Caco-2 (cell line): ENCODE measurements around the gene ASCC1. TPM values are rescaled to one million over a fixed set of nuclear protein-coding genes. Genes with fewer than 3 reads are reported as not detected.

ENCODE experiments used
- BruUV-seq: library from RNA; stranded (reverse); fragments of 400-500 nt; replicated peaks from 2 replicates; lab custom pipeline; 2021; lab: Mats Ljungman, UMichigan
- CTCF ChIA-PET: fragments of 300-600 bp; sonication (Branson Sonifier 250); formaldehyde crosslinking; loops from one replicate; lab custom pipeline; 2022; ENCODE audit warnings: antibody characterized with exemption; lab: Charles Lee
- POLR2A ChIA-PET: fragments of 300-600 bp; sonication (Branson Sonifier 250); formaldehyde crosslinking; loops from one replicate; lab custom pipeline; 2022; ENCODE audit warnings: antibody characterized with exemption; lab: Charles Lee
- DNase-seq, 2 experiments: peaks; one replicate each; pipeline versions ENCODE4 v3.0.0 to v3.0.0-alpha.2; 2020 to 2022
- H3K27me3 ChIP-seq: replicated peaks from 2 replicates; pipeline ENCODE4 v1.6.0; 2011; ENCODE audit warnings: low read length; ENCODE audit not compliant: control insufficient read depth, insufficient read depth
- H3K36me3 ChIP-seq: 2 replicates; pipeline ENCODE4 v1.5.1; 2011; ENCODE audit warnings: low read length; ENCODE audit not compliant: control insufficient read depth, insufficient read depth
- H3K4me1 ChIP-seq: fragments of 250-450 bp; sonication (Bioruptor Pico); 2 replicates; pipeline ENCODE4 v1.5.1; 2020; ENCODE audit warnings: mild to moderate bottlenecking
- H3K4me3 ChIP-seq: 2 replicates; pipeline ENCODE4 v1.5.1; 2011; ENCODE audit warnings: low read depth, mild to moderate bottlenecking, control low read depth, low read length
- H3K9me3 ChIP-seq: fragments of 250-450 bp; sonication (Bioruptor Pico); 2 replicates; pipeline ENCODE4 v1.5.1; 2020; ENCODE audit warnings: mild to moderate bottlenecking, moderate library complexity
- H3K27ac Mint-ChIP-seq: one replicate; pipeline ENCODE4 v1.8.0; 2022; ENCODE audit warnings: mixed read lengths; ENCODE audit not compliant: unreplicated experiment
- H3K27me3 Mint-ChIP-seq: one replicate; pipeline ENCODE4 v1.8.0; 2022; ENCODE audit warnings: mixed read lengths; ENCODE audit not compliant: insufficient read depth, unreplicated experiment
- H3K36me3 Mint-ChIP-seq: one replicate; pipeline ENCODE4 v1.8.0; 2022; ENCODE audit warnings: mild to moderate bottlenecking, mixed read lengths; ENCODE audit not compliant: insufficient read depth, unreplicated experiment
- H3K4me1 Mint-ChIP-seq: one replicate; pipeline ENCODE4 v1.8.0; 2022; ENCODE audit warnings: low read depth, mixed read lengths; ENCODE audit not compliant: unreplicated experiment
- H3K4me3 Mint-ChIP-seq: one replicate; pipeline ENCODE4 v1.8.0; 2022; ENCODE audit warnings: mild to moderate bottlenecking, moderate library complexity, mixed read lengths; ENCODE audit not compliant: unreplicated experiment
- H3K9me3 Mint-ChIP-seq: one replicate; pipeline ENCODE4 v1.8.0; 2022; ENCODE audit warnings: mixed read lengths; ENCODE audit not compliant: unreplicated experiment
- CTCF ChIP-seq, 2 experiments: fragments of 200-600 bp in 1 of 2; IDR thresholded peaks; 1 replicate in 1 of 2; 2 replicates in 1 of 2; pipeline versions ENCODE4 v1.5.1 to v1.8.0; 2011 to 2022; ENCODE audit warnings: antibody characterized with exemption in 1 of 2, control low read depth in 1 of 2, inconsistent platforms in 1 of 2, low read depth in 1 of 2, low read length in 1 of 2, mild to moderate bottlenecking in 1 of 2, moderate library complexity in 1 of 2; ENCODE audit not compliant: insufficient read depth in 1 of 2, severe bottlenecking in 1 of 2, unreplicated experiment in 1 of 2
- intact Hi-C: fragments of 100-400 bp; cut with micrococcal nuclease; formaldehyde crosslinking; loops from one replicate; pipeline ENCODE4 v1.10.0; 2022; ENCODE audit not compliant: unreplicated experiment
- total RNA-seq: library from RNA; stranded (reverse); gene quantifications from 2 replicates; pipeline ENCODE4 v1.2.3, GENCODE V29; 2022

ASCC1 gene
- total RNA-seq, 1 experiment from 2014 or later, result 73.7 TPM

GRCh38 chr10:72126184-72126871 is 89.7 kb downstream of the ASCC1 start:
- Mint-ChIP-seq H3K27me3 (no peaks in the 10 kb centered on the region), H3K4me1 (peaks cover 13% of the 10 kb centered on the region)
- POLR2A ChIA-PET, result interaction anchor here (1.1 kb wide), 1 partner anchor 147 kb away, joined by 3 read pairs; the partner anchor contains the start of gene DDIT4

GRCh38 chr10:72124989-72125388 is 91.1 kb downstream of the ASCC1 start:
- no peak for DNase-seq
- H3K36me3 ChIP-seq, result peaks cover 2% of the 10 kb centered on the region
- Mint-ChIP-seq H3K27ac (no peak overlapping the region), H3K4me3 (no peak overlapping the region), H3K9me3 (peaks cover 7% of the 10 kb centered on the region), H3K36me3 (peaks cover 11% of the 10 kb centered on the region), H3K4me1 (peaks cover 13% of the 10 kb centered on the region), H3K27me3 (no peaks in the 10 kb centered on the region)
- no peak overlapping the region for H3K4me3 ChIP-seq
- 0 out of 2 replicates have a peak, but pooled peaks cover 4% of the 10 kb centered on the region for H3K9me3 ChIP-seq
- H3K4me1 ChIP-seq, result peaks cover 7% of the 10 kb centered on the region; the same call in 1 of the 2 replicates
- no peaks in the 10 kb centered on the region for H3K27me3 ChIP-seq
- ChIA-PET CTCF (interaction anchor here (2.0 to 2.4 kb wide), 2 partner anchors 76 to 204 kb away, joined by 13 to 23 read pairs; no protein-coding TSS in a partner anchor), POLR2A (no interaction called here)
- intact Hi-C loops, result loop anchor here (5.0 kb wide), 2 partner anchors 47 to 63 kb away; no protein-coding TSS in a partner anchor
- no TSS peak for BruUV-seq
- no peak for TF ChIP-seq CTCF (IDR thresholded peaks at IDR 0.05; ENCODE audit: insufficient read depth in 1 of 2, low read depth in 1 of 2, low read length in 1 of 2, severe bottlenecking in 1 of 2, unreplicated experiment in 1 of 2)

More at GRCh38 chr10:72126184-72126871, 89.7 kb downstream of the ASCC1 start:
- Histone ChIP-seq H3K4me1 (peaks cover 7% of the 10 kb centered on the region; the same call in 1 of the 2 replicates), H3K9me3 (0 out of 2 replicates have a peak, but pooled peaks cover 4% of the 10 kb centered on the region), H3K36me3 (peaks cover 2% of the 10 kb centered on the region), H3K4me3 (no peak overlapping the region), H3K27me3 (no peaks in the 10 kb centered on the region)
- no peak overlapping the region for H3K27ac Mint-ChIP-seq
- CTCF ChIA-PET, result interaction anchor here (0.6 to 2.4 kb wide), 19 partner anchors 10 to 486 kb away, joined by 3 to 23 read pairs (median 4); partner anchors contain the start of genes ANAPC16 and ASCC1
- peak in 1 of 2 experiments; percentile 49 for DNase-seq
- intact Hi-C loops, result loop anchor here (1.0 to 5.0 kb wide), 4 partner anchors 46 to 202 kb away; no protein-coding TSS in a partner anchor
- H3K36me3 Mint-ChIP-seq, result peaks cover 6% of the 10 kb centered on the region
- H3K4me3 Mint-ChIP-seq, result no peak overlapping the region
- no peaks in the 10 kb centered on the region for H3K9me3 Mint-ChIP-seq
- no TSS peak for BruUV-seq
- TF ChIP-seq CTCF (IDR thresholded peaks at IDR 0.05; ENCODE audit: insufficient read depth in 1 of 2, low read depth in 1 of 2, low read length in 1 of 2, severe bottlenecking in 1 of 2, unreplicated experiment in 1 of 2), result peak; percentile 60 to 69

- peaks cover 7% of the 10 kb centered on the region for H3K9me3 Mint-ChIP-seq
- Histone ChIP-seq H3K4me1 (peaks cover 7% of the 10 kb centered on the region; the same call in 1 of the 2 replicates), H3K9me3 (0 out of 2 replicates have a peak, but pooled peaks cover 4% of the 10 kb centered on the region), H3K4me3 (no peak overlapping the region), H3K36me3 (peaks cover 2% of the 10 kb centered on the region; the same call in 1 of the 2 replicates), H3K27me3 (no peaks in the 10 kb centered on the region)
- CTCF ChIA-PET, result interaction anchor here (1.2 kb wide), 1 partner anchor 76 kb away, joined by 4 read pairs; no protein-coding TSS in a partner anchor
- intact Hi-C loops, result no loop called here
- DNase-seq, result no peak
- H3K36me3 Mint-ChIP-seq, result peaks cover 16% of the 10 kb centered on the region
- H3K4me1 Mint-ChIP-seq, result peaks cover 13% of the 10 kb centered on the region
- TF ChIP-seq CTCF (IDR thresholded peaks at IDR 0.05; ENCODE audit: insufficient read depth in 1 of 2, low read depth in 1 of 2, low read length in 1 of 2, severe bottlenecking in 1 of 2, unreplicated experiment in 1 of 2), result no peak
- BruUV-seq, result no TSS peak
- POLR2A ChIA-PET, result no interaction called here
- no peak overlapping the region for H3K4me3 Mint-ChIP-seq
- H3K27me3 Mint-ChIP-seq, result no peaks in the 10 kb centered on the region
- no peak overlapping the region for H3K27ac Mint-ChIP-seq
Observed at GRCh38 chr10:72124381-72124780, 91.7 kb downstream of the ASCC1 start.
